Stimulated activated CD8-positive, alpha-beta memory T cell treated with anti-CD3 and anti-CD28 coated beads, Interleukin-2, amount 100 ng/mL, for 48 hours (primary cell): Measurements from ENCODE around the gene PDSS1.
"Not testable (repeated sequence)": the region's sequence is repeated elsewhere in the genome, so short reads cannot be mapped to it uniquely, and the experiment has no call there.

Experiments
- DNase-seq, 2 donors: peaks; one replicate each; pipeline ENCODE4 v3.0.0-alpha.2; 2020; ENCODE audit warnings: low read depth in 2 of 2

The PDSS1 gene

GRCh38 chr10:26739071-26739631, 41.6 kb downstream of the PDSS1 start:
- no peak for DNase-seq

DNA sequence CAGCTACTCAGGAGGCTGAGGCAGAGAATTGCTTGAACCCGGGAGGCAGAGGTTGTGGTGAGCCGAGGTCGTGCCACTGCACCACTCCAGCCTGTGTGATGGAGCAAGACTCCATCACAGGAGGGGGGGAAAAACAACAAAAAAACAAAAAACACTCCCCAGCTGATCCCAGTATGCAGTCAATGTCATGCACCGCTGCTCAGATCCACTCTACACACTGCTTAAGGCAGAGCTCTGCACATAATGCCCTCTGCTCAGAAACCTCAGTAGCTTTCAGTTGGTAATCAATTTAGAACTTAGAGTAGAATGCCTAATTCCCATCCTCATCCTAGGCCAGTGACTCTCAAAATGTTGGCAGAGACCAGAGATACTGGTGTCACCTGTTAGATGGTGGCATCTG, 43.9 kb downstream of the PDSS1 start:
- no peak for DNase-seq

DNA sequence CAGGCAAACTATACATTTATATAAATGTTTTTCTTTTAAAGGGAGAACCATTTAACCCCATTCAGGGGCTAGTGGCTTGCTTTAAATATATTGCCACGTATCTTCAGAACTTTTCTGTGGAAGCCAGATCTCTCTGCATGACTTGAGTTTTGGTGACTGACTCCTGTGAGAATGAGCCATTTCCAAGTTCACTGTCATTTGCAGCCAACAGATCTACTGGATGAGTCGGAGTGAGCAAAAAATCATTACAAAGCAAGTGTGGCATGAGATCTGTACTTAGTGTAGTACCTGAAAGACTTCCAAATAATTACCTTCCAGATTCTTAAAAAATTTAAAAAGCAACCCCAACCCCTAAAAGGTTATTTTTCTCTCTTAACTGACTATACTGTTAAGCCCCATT, 45.6 kb downstream of the PDSS1 start:
- no peak for DNase-seq

- no peak for DNase-seq
These were observed 46.3 kb downstream of the PDSS1 start for GRCh38 chr10:26743841-26744240.

GRCh38 chr10:26746061-26746460, 48.6 kb downstream of the PDSS1 start:
- no peak for DNase-seq

GRCh38 chr10:26755443-26755903, 58.0 kb downstream of the PDSS1 start:
- DNase-seq, result no peak

DNA sequence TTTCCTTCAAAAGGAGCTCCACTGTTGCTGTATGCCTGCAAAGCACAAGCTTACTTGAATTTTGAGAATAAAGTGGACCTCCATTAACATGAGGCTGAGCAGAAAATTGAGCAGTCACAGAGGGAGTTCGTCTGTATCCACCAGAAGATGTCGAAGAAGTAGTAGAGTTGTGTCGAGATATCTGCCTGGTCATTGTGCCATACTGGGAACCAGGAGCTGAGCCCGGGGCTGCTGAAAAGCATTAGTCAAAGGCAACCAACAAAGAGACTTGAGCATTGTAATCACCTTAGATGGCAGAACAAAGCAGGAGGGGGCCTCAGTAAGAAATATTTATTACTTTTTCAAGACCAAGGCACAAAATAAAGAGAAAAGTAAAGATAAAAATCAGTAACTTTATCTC, 61.5 kb downstream of the PDSS1 start:
- DNase-seq, result no peak

GRCh38 chr10:26765549-26765948, 68.0 kb downstream of the PDSS1 start:
- DNase-seq, result no peak

GRCh38 chr10:26770069-26770468, 72.6 kb downstream of the PDSS1 start:
- DNase-seq, result no peak

GRCh38 chr10:26773633-26774032, 76.1 kb downstream of the PDSS1 start:
- no peak for DNase-seq

- DNase-seq, result no peak
These were observed 78.8 kb downstream of the PDSS1 start for GRCh38 chr10:26776258-26776657.

GRCh38 chr10:26777686-26778085, 80.2 kb downstream of the PDSS1 start:
- no peak for DNase-seq

DNA sequence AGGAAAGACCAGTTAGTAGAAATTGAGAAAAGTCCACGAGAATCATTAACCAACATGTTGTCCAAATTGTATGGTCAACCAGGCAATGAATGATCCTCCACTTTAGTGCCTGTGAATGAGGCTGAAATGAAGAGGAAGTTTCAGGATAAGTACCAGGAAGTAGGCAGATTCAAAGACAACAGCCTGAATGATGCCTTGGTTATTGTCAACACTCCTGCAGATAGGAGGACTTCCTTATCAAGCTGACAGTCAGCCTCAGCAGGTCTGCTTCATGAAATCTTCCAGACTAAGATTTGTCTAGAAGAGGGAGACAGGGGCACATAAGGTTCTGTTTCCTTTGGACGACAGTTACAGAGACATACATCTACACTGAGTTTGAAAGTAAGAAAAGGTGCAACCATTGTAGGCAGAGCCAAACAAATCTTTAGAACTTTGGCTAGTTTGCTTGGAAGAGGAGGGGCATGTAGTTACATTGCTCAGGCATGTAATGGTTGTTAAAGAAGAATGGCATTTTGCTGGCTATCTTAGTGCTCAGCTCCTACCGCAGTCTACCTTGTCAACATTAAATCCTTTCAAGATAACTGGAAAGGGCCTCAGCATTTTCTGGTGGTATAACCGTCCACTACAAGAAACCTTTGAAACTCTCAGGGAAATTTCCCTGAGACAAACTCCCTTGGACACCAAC, 81.8 kb downstream of the PDSS1 start:
- DNase-seq, result no peak

GRCh38 chr10:26780106-26780792, 82.7 kb downstream of the PDSS1 start:
- DNase-seq, result no peak

- DNase-seq, result peak in 1 of 2 donors; percentile 17
These were observed 83.5 kb downstream of the PDSS1 start for GRCh38 chr10:26780793-26781601.

- DNase-seq, result no peak
These were observed 84.3 kb downstream of the PDSS1 start for GRCh38 chr10:26781797-26782196.

DNA sequence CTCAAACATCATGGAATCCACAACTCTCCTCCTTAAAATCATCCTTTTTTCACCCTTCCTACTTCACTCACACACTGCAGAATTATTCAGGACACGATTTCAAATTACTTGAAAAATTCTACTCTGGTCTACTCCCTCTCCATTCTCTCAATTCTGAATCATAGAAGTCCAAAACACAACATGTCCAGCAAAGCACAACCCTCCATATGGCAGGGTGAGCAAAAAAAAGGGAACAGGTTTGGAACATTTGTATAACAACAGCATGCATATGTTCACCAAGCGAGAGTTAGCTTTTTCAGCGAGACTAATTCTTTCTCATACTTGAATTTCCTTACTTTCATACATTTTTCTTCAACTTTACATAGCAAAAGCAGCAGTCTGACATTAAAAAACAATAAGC, 89.9 kb downstream of the PDSS1 start:
- no peak for DNase-seq

- DNase-seq, result not testable (repeated sequence)
These were observed 92.3 kb downstream of the PDSS1 start for GRCh38 chr10:26789779-26790178.

- no peak for DNase-seq
These were observed 92.9 kb downstream of the PDSS1 start for GRCh38 chr10:26790221-26790995.

DNA sequence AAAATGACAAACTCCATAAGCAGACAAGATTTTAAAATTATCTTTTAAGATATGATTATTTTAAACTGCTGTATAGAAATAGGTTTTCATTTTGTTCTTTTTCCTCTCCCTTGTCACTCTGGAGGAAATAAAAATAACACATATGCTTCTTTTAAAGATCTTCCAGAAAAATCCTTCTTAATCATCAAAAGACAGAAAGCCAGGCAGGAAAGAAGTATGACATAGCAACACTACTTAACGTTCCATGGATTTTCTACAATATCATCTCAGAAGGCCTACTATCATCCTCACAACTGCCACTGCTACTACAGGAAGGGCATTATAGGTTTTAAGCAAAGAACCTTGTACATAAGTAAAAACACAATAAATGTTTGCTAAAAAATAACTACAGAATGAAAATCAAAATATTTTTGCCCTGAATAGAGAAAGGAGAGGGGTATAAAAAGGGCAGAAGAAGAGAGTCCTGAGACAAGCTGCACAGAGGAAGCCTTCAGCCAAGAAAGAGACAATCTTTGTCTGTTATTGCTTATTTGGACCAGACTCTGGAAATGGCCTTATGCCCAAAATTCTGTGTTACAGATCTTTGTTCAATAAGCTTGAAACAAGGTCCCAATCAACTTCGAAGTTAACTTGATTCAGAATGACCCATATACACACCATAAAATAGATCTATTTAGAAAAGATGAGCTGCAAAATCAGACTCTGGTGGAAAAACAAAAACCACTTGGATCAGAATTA, 95.4 kb downstream of the PDSS1 start:
- no peak for DNase-seq
